H1 (cell line): Measurements from ENCODE around the gene EIF2B1. TPM values are rescaled to one million over a fixed set of nuclear protein-coding genes. Genes with fewer than 3 reads are reported as not detected.

ENCODE experiments used
- ASH2L ChIP-seq: fragments of 200-600, 300-600 bp; sonication (generic); IDR thresholded peaks from one replicate; pipeline ENCODE4 v1.7.1; 2017; ENCODE audit warnings: low read length
- BRCA1 ChIP-seq: IDR thresholded peaks from 2 replicates; pipeline ENCODE4 v1.6.1; 2012; ENCODE audit warnings: low read depth, low read length, improper control_type of control experiment
- CBX8 ChIP-seq: fragments of 300-800, 300-1000 bp; sonication (generic); IDR thresholded peaks from 2 replicates; pipeline ENCODE4 v1.7.1; 2016; ENCODE audit warnings: low read depth, low read length, borderline replicate concordance
- CHD2 ChIP-seq: IDR thresholded peaks from 2 replicates; pipeline ENCODE4 v1.6.1; 2012; ENCODE audit warnings: low read length, improper control_type of control experiment
- E2F6 ChIP-seq: IDR thresholded peaks from 2 replicates; pipeline ENCODE4 v1.6.1; 2012; ENCODE audit warnings: inconsistent platforms
- EZH2 ChIP-seq: fragments of 200-600 bp; sonication (generic); IDR thresholded peaks from 2 replicates; pipeline ENCODE4 v1.7.1; 2012; ENCODE audit warnings: low read depth, mild to moderate bottlenecking, moderate library complexity, low read length, inconsistent platforms; ENCODE audit not compliant: severe bottlenecking
- GABPA ChIP-seq: IDR thresholded peaks from 2 replicates; pipeline ENCODE4 v1.6.1; 2011; ENCODE audit warnings: mild to moderate bottlenecking, low read length, moderate library complexity, borderline replicate concordance; ENCODE audit not compliant: insufficient read depth
- HDAC6 ChIP-seq: IDR thresholded peaks from one replicate; pipeline ENCODE4 v1.7.1; 2012; ENCODE audit warnings: low read depth, mild to moderate bottlenecking, inconsistent platforms, low read length, moderate library complexity
- JUN ChIP-seq: IDR thresholded peaks from 2 replicates; pipeline ENCODE4 v1.6.1; 2011; ENCODE audit warnings: low read depth, mild to moderate bottlenecking, improper control_type of control experiment, low read length
- MAX ChIP-seq: IDR thresholded peaks from 2 replicates; pipeline ENCODE4 v1.6.1; 2012; ENCODE audit warnings: inconsistent platforms
- POLR2A ChIP-seq, 2 experiments: IDR thresholded peaks; 1 replicate in 1 of 2; 2 replicates in 1 of 2; pipeline ENCODE4 v1.6.1; 2011; ENCODE audit warnings: low read depth in 2 of 2, low read length in 2 of 2, mild to moderate bottlenecking in 2 of 2; ENCODE audit errors: control extremely low read depth in 1 of 2
- POU5F1 ChIP-seq: IDR thresholded peaks from 2 replicates; pipeline ENCODE4 v1.6.1; 2011; ENCODE audit warnings: low read depth, mild to moderate bottlenecking, low read length, moderate library complexity
- RBBP5 ChIP-seq: IDR thresholded peaks from 2 replicates; pipeline ENCODE4 v1.7.1; 2012; ENCODE audit warnings: low read depth, mild to moderate bottlenecking, inconsistent platforms, low read length, moderate library complexity, borderline replicate concordance
- RFX5 ChIP-seq: IDR thresholded peaks from 2 replicates; pipeline ENCODE4 v1.6.1; 2011; ENCODE audit warnings: low read depth, low read length, improper control_type of control experiment, borderline replicate concordance
- SIN3A ChIP-seq, 2 experiments: IDR thresholded peaks in 1 of 2; conservative IDR thresholded peaks in 1 of 2; 2 replicates each; pipeline ENCODE4 v1.6.1; 2011 to 2012; ENCODE audit warnings: low read length in 2 of 2, improper control_type of control experiment in 1 of 2, low read depth in 1 of 2, mild to moderate bottlenecking in 1 of 2
- SP1 ChIP-seq: IDR thresholded peaks from 2 replicates; pipeline ENCODE4 v1.6.1; 2011; ENCODE audit warnings: low read depth, low read length
- SP4 ChIP-seq: IDR thresholded peaks from 2 replicates; pipeline ENCODE4 v1.6.1; 2012; ENCODE audit warnings: low read length, inconsistent platforms
- TAF1 ChIP-seq: IDR thresholded peaks from 2 replicates; pipeline ENCODE4 v1.6.1; 2011; ENCODE audit warnings: mild to moderate bottlenecking, low read depth, low read length
- TBP ChIP-seq: IDR thresholded peaks from 2 replicates; pipeline ENCODE4 v1.6.1; 2011; ENCODE audit warnings: low read depth, low read length, improper control_type of control experiment
- TCF12 ChIP-seq: IDR thresholded peaks from 2 replicates; pipeline ENCODE4 v1.6.1; 2011; ENCODE audit warnings: low read depth, mild to moderate bottlenecking, low read length
- YY1 ChIP-seq: IDR thresholded peaks from 2 replicates; pipeline ENCODE4 v1.6.1; 2011; ENCODE audit warnings: low read depth, mild to moderate bottlenecking, low read length
- polyA plus RNA-seq, 7 experiments: library from polyadenylated mRNA; depleted of rRNA in 3 of 7; stranded (reverse) in 5 of 7; unstranded in 2 of 7; fragments of >200 nt in 5 of 7; fragments of 200-250 nt in 2 of 7; gene quantifications; 1 replicate in 5 of 7; 2 replicates in 1 of 7; 4 replicates in 1 of 7; pipeline versions ENCODE4 v1.2.1 to v1.2.3, GENCODE V29; 2011 to 2013; ENCODE audit warnings: missing spikeins in 2 of 7, mixed read lengths in 2 of 7
- total RNA-seq: library from RNA; stranded (reverse); fragmentation: NEBNext Ultra II Directional; extraction: Animal tissue kit (Norgen Biotek cat#: 25700); gene quantifications from 2 replicates; pipeline ENCODE4 v1.2.1, GENCODE V29; 2021

EIF2B1 gene
- total and polyA plus RNA-seq, 2 of the 8 experiments (the other 6 are each of a cell fraction or from before 2014, with no cell fraction given), result 24.9 to 49.9 TPM

DNA sequence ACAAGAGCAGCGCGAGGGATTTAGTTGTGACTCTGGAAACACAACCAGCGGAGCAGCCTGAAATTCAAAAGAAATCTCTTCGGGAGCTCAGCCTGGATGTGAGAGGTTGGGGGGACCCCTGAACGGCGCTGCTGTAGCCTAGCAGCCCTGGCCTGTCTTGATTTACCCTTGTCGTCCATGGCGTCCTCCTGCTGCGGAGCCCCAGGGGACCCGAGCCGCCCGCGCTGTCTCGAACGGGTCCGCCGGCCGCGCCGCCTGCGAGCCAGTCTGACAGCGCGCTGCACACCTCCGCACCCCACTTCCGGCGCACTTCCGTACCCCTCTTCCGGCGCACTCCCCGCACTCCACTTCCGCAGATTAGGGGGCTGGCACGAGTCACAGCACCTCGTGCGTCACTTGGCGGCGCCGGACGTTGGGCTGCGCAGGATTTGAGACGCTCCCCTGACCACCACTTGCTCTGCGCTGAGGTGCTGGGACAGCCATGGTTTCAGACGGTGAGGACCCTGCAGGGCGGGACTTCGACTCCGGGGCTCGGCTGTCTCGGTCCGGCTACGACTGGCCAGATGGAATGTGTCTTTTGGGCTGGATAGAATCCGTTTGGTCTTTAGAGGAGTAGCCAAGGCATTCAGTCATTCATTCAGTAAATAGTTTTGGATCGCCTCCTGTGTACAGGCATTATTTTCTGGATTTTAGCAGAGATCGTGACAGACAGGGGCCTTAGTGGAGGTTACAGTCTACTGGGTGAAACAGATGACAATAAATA, at the start of gene EIF2B1, which contains the start of gene GTF2H3 (continued):
- TF ChIP-seq CBX8, result no peak
- peak; percentile 96 for TF ChIP-seq TBP
- peak; percentile 95 for TF ChIP-seq MAX
- peak; percentile 99 for TF ChIP-seq GABPA
- peak; percentile 53; the same call in 1 of the 2 replicates for TF ChIP-seq BRCA1
- peak; percentile 96 to 99 for TF ChIP-seq POLR2A (IDR thresholded peaks at IDR 0.05; ENCODE audit: control extremely low read depth in 1 of 2, low read depth in 2 of 2, low read length in 2 of 2)
- 0 out of 2 replicates have a peak, but pooled peaks have one; percentile 67 for TF ChIP-seq RBBP5
- TF ChIP-seq JUN, result no peak
- peak; percentile 84 for TF ChIP-seq YY1
- TF ChIP-seq POU5F1, result no peak
- peak; percentile 98 to 99 for TF ChIP-seq SIN3A (conservative IDR thresholded peaks at IDR 0.05 in 1 of 2, IDR thresholded peaks at IDR 0.05 in 1 of 2; ENCODE audit: low read depth in 1 of 2, low read length in 2 of 2)
- TF ChIP-seq RFX5, result no peak
- TF ChIP-seq E2F6, result peak; percentile 56
- TF ChIP-seq SP4, result no peak
- peak; percentile 67; the same call in 1 of the 2 replicates for TF ChIP-seq SP1
- no peak; the same call in 1 of the 2 replicates for TF ChIP-seq CHD2
- no peak for TF ChIP-seq EZH2
- TF ChIP-seq TAF1, result peak; percentile 99
- no peak for TF ChIP-seq HDAC6
- no peak for TF ChIP-seq TCF12
- peak; percentile 71 for TF ChIP-seq ASH2L
